ENCODE measurements around the gene EPB41L5.
A peak's percentile ranks its signal among the peaks of the same experiment; 100 is the strongest.
"Not testable (repeated sequence)": the region's sequence is repeated elsewhere in the genome, so short reads cannot be mapped to it uniquely, and the experiment has no call there.

Gene EPB41L5

GRCh38 chr2:120028795-120029194 lies 15.9 kb downstream of the EPB41L5 start:
- DNase-seq (ENCODE audit: low read depth, low spot score) = no peak
- no peak overlapping the region for H3K27ac ChIP-seq

- H3K27ac ChIP-seq = no peak overlapping the region
- no peak for DNase-seq (ENCODE audit: low read depth, low spot score)
Measured at GRCh38 chr2:120029672-120030640, 17.1 kb downstream of the EPB41L5 start.

DNA sequence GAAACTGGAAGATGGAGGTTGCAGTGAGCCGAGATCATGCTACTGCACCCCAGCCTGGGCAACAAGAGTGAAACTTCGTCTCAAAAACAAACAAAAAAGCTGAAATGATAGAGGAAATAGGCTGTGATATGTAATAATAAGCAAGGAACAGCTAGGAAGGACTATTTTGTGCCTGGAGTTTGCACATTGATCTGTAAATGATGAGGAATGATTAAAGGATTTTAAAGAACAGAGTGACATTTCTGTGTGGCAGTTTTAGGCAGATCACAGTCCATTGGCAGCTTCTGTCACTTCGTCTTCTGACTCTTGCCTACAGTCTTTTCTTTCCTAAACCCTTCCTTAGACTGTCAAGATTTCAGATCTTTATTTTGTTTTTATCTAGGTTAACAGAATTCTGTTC lies 19.4 kb downstream of the EPB41L5 start:
- DNase-seq (ENCODE audit: low read depth, low spot score) = no peak

DNA sequence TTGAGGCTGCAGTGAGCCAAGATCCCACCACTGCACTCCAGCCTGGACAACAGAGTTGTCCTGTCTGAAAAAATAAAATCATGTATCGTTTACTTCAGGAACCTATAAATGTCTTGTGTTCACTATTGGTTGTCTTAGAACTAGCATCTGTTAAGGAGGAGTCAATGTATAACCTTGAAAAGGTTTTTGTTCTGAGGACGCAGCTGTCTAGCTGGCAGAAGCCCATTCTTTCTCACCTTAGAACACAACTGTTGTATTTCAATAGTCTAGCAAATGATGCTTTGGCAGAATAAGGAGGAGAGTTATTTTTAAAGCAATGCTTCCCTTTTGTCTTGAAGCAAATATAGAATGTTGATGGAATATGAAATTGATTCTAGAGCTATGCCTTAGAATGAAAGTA lies 21.1 kb downstream of the EPB41L5 start:
- no peak for DNase-seq (ENCODE audit: low read depth, low spot score)
- no peak overlapping the region for H3K27ac ChIP-seq

More for the DNA sequence above, 19.4 kb downstream of the EPB41L5 start:
- no peak overlapping the region for H3K27ac ChIP-seq

DNA sequence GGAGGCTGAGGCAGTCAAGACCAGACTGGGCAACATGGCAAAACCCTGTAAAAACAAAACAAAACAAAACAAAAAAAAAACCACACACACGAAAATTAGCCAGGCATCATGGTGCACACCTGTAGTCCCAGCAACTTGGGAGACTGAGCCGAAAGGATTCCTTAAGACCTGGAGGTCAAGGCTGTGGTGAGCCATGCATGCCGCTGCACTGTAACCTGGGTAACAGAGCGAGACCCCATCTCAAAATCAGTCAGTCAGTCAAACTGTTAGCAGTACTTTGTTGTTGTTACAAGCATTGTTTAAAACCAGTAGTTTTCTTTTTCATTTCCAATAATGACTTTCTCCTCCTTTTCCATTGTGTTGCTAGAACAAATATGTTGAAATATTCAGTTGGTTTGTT lies 21.7 kb downstream of the EPB41L5 start:
- no peak for DNase-seq (ENCODE audit: low read depth, low spot score)
- H3K27ac ChIP-seq = no peak overlapping the region

DNA sequence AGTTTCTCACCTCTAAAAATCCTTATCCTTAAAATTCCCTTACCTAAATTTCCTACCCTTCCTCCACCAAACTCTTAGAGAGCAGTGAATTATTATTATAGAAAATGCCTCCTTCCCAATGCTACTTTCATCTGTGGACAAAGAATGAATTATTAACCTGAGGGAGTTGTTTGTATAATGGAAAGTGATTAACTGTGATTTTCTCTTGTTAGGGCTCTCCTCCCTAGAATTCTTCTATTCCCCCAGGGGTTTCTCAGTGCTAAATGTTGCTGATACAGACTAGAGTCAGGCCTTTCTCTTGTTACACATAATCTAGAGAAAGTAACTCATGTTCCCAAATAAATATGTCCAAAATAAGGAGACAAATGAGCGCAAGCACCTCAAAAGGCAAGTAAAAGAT lies 23.3 kb downstream of the EPB41L5 start:
- DNase-seq (ENCODE audit: low read depth, low spot score) = no peak
- no peak overlapping the region for H3K27ac ChIP-seq

DNA sequence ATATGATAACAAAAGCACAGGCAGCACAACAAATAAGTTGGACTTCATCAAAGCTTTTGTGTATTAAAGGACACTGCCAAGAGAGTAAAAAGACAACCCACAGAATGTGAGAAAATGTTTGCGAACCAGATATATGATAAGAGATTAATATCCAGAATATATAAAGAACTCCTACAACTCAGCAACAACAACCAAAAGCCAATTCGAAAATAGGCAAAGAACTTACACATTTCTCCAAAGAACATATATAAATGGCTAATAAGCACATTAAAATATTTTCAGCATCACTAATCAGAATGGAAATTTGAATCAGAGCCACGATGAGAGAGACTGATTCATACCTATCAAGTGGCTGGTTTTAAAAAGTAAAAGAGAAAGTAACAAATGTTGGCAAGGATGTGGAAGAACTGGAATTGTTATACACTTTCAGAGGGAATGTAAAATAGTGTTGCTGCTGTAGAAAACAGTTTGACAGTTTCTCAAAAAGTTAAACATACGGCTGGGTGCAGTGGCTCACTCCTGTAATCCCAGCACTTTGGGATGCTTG lies 25.2 kb downstream of the EPB41L5 start:
- no peak overlapping the region for H3K27ac ChIP-seq
- no peak for DNase-seq (ENCODE audit: low read depth, low spot score)

DNA sequence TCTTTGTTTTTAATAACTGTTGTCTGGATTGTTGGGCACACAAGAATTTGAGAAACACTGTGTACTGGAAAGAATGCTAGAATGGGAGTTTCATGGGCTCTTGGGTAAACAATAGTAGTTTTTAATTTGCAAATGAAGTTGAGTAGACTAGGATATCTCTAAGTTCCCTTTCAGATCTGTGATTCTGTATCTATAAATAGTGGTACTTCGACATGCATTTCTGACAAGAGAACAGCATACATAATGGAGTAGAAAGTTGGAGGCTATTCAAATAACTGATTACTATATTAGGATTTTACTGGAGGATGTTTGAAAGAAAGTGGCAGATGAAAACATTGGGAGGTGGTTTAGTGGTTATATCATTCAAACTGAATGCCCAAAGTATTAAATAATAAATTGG lies 29.5 kb downstream of the EPB41L5 start:
- DNase-seq (ENCODE audit: low read depth, low spot score) = no peak
- no peak overlapping the region for H3K27ac ChIP-seq

GRCh38 chr2:120044336-120044735 lies 31.5 kb downstream of the EPB41L5 start:
- H3K27ac ChIP-seq = no peak overlapping the region
- DNase-seq (ENCODE audit: low read depth, low spot score) = no peak

DNA sequence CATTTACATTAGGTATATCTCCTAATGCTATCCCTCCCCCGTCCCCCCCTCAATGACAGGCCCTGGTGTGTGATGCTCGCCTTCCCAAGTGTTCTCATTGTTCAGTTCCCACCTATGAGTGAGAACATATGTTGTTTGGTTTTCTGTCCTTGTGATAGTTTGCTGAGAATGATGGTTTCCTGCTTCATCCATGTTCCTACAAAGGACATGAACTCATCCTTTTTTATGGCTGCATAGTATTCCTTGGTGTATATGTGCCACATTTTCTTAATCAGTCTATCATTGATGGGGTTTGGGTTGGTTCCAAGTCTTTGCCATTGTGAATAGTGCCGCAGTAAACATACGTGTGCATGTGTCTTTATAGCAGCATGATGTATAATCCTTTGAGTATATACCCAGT lies 32.9 kb downstream of the EPB41L5 start:
- H3K27ac ChIP-seq; DNase-seq (ENCODE audit: low read depth, low spot score): not testable (repeated sequence)

- not testable (repeated sequence) for DNase-seq (ENCODE audit: low read depth, low spot score); H3K27ac ChIP-seq
Measured at GRCh38 chr2:120046252-120046651, 33.4 kb downstream of the EPB41L5 start.

DNA sequence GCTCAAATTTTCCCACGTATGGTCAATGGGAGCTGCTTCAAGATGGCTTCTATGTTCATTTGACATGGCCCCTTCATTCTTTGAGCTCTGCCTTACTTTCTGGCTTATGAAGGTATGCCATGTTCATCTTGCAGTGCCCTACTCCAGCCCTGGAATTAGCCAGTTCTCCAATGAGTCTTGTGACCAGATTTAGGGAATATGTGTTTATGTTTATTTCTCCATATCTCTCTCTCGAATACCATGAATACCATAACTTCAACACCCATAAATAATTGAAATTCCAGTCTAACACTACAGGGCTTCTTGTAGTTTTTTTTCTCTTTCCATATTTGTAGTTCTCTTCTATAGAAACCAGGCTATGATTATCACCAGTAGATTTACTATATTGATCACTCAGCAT lies 39.7 kb downstream of the EPB41L5 start:
- no peak overlapping the region for H3K27ac ChIP-seq
- no peak for DNase-seq (ENCODE audit: low read depth, low spot score)

GRCh38 chr2:120053891-120054290 lies 41.0 kb downstream of the EPB41L5 start:
- DNase-seq (ENCODE audit: low read depth, low spot score) = peak; percentile 18
- H3K27ac ChIP-seq = no peak overlapping the region

DNA sequence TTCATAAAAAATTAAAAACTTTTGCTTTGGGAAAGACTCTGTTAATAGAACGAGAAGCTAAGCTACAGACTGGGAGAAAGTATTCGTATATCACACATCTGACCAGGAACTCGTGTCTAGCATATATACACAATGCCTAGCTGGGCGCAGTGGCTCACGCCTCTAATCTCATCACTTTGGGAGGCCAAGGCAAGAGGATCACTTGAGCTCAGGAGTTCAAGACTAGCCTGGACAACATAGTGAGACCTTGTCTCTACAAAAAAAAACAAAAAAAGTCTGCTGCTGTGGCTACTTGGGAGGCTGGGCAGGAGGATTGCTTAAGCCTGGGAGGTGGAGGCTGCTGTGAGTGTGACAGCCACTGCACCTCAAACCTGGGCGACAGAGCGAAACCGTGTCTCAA lies 46.6 kb downstream of the EPB41L5 start:
- no peak overlapping the region for H3K27ac ChIP-seq
- no peak for DNase-seq (ENCODE audit: low read depth, low spot score)

DNA sequence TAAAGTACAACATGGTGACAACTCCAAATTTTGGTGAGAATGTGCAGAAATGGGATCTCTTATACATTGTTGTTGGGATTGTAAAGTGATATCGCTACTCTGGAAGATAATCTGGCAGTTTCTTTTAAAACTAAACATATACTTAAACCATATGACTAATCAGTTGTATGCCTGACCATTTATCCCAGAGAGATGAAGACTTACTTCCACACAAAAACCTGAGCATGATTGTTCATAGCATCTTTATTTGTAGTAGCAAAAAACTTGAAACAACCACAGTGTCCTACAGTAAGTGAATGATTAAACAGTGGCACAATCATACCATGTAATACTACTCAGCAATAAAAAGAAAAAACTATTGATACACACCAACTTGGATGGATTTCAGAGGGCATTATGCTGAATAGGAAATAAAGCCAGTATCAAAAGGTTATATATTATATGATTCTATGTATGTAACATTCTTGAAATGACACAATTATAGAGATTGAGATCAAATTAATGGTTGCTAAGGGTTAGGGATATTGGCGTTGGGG lies 47.3 kb downstream of the EPB41L5 start:
- no peak for DNase-seq (ENCODE audit: low read depth, low spot score)
- no peak overlapping the region for H3K27ac ChIP-seq

- no peak overlapping the region for H3K27ac ChIP-seq
- DNase-seq (ENCODE audit: low read depth, low spot score) = no peak
Measured at GRCh38 chr2:120064664-120065063, 51.8 kb downstream of the EPB41L5 start.

DNA sequence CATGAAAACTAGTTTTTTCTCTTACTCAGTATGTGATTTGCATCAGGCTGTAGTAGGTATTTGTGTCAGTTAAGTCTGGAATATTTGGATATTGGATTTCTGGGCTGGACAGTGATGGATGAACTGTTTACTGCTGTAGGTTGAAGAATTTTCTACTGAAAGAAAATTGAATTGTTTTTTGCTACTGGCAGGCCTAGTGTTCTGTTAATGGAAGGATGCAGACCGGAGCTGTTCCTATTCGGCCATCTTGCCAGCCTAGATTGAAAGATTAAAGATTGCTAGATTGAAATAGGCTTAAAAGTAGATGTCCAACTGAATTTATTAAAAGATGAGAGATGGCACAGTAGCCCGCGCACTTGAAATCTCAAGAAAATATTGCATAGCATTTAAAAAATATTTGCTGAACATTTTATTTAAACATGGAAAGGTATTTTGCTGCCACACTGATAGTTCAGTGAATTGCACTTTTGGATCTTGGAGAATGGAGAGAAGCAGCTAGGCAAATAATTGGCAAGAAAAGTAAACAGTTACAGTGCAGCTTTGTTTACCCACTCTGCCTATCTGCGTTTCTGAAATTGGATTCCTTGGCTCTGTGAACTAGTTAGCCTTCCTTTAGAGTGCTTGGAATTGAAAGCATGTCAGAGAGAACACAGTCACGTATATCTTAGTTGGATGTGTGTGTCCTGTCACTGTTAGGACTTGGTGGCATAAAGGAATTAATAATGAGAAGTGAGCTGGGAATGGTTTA lies 54.1 kb downstream of the EPB41L5 start:
- DNase-seq (ENCODE audit: low read depth, low spot score) = no peak
- no peak overlapping the region for H3K27ac ChIP-seq

GRCh38 chr2:120068040-120068658 lies 55.3 kb downstream of the EPB41L5 start:
- H3K27ac ChIP-seq; DNase-seq (ENCODE audit: low read depth, low spot score): not testable (repeated sequence)

- DNase-seq (ENCODE audit: low read depth, low spot score) = no peak
- no peak overlapping the region for H3K27ac ChIP-seq
Measured at GRCh38 chr2:120075545-120075944, 62.7 kb downstream of the EPB41L5 start.

DNA sequence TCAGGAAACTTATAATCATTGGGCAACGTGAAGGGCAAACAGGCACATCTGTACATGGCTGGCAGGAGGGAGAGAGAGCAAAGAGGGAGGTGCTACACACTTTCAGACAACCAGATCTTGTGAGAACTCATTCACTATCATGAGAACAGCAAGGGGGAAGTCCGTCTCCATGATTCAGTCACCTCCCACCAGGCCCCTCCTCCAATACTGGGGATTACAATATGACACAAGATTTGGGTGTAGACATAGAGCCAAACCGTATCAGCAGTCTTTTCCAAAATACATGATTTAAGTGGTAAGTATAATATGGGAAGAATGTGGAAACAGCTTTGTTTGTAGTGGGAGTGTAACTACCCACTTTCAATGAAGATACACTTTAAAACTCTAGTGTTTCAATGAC lies 65.0 kb downstream of the EPB41L5 start:
- H3K27ac ChIP-seq = no peak overlapping the region
- no peak for DNase-seq (ENCODE audit: low read depth, low spot score)

Measured in epithelial cell of prostate (primary cell).